Spleen (tissue), 11 donors: ENCODE measurements around the gene CHMP5. TPM values are rescaled to one million over a fixed set of nuclear protein-coding genes. Genes with fewer than 3 reads are reported as not detected.
A peak's percentile ranks its signal among the peaks of the same experiment; 100 is the strongest.
"Not testable (repeated sequence)": the region's sequence is repeated elsewhere in the genome, so short reads cannot be mapped to it uniquely, and the experiment has no call there.

Experiments
- DNase-seq: peaks from one replicate; pipeline ENCODE4 v3.0.0-alpha.2; 2020
- H3K27ac ChIP-seq, 8 donors: fragments of 200-600 bp; sonication (generic) in 7 of 8; 1 replicate in 4 of 8; 2 replicates in 4 of 8; pipeline versions ENCODE4 v1.5.0 to v1.8.0; 2016 to 2021; ENCODE audit warnings: inconsistent platforms in 4 of 8, mild to moderate bottlenecking in 4 of 8, moderate library complexity in 1 of 8
- H3K27me3 ChIP-seq, 7 donors: fragments of 200-600 bp; sonication (generic) in 6 of 7; replicated peaks in 1 of 7; 1 replicate in 4 of 7; 2 replicates in 3 of 7; pipeline versions ENCODE4 v1.5.0 to v1.8.0; 2016 to 2021; ENCODE audit warnings: inconsistent platforms in 3 of 7, mild to moderate bottlenecking in 1 of 7
- H3K36me3 ChIP-seq, 6 donors: fragments of 200-600 bp; sonication (generic) in 5 of 6; 1 replicate in 4 of 6; 2 replicates in 2 of 6; pipeline versions ENCODE4 v1.5.0 to v1.8.0; 2016 to 2021; ENCODE audit warnings: inconsistent platforms in 2 of 6
- H3K4me1 ChIP-seq, 6 donors: fragments of 200-600 bp; sonication (generic) in 5 of 6; 1 replicate in 3 of 6; 2 replicates in 3 of 6; pipeline versions ENCODE4 v1.5.0 to v1.8.0; 2016 to 2021; ENCODE audit warnings: inconsistent platforms in 3 of 6
- H3K4me3 ChIP-seq, 8 donors: fragments of 200-600 bp; sonication (generic) in 7 of 8; 1 replicate in 4 of 8; 2 replicates in 4 of 8; pipeline versions ENCODE4 v1.5.0 to v1.8.0; 2016 to 2021; ENCODE audit warnings: inconsistent platforms in 4 of 8, mild to moderate bottlenecking in 4 of 8, moderate library complexity in 2 of 8
- H3K9me3 ChIP-seq, 8 donors: fragments of 200-600 bp; sonication (generic) in 7 of 8; 1 replicate in 4 of 8; 2 replicates in 4 of 8; pipeline versions ENCODE4 v1.5.0 to v1.8.0; 2016 to 2021; ENCODE audit warnings: inconsistent platforms in 4 of 8
- POLR2A ChIP-seq, 3 donors: fragments of 450-650 bp; IDR thresholded peaks; one replicate each; pipeline ENCODE4 v1.5.1; 2017; ENCODE audit warnings: antibody characterized with exemption in 3 of 3, mild to moderate bottlenecking in 1 of 3
- POLR2AphosphoS5 ChIP-seq, 3 donors: sonication (generic); formaldehyde crosslinking; IDR thresholded peaks; one replicate each; pipeline ENCODE4 v1.5.1; 2017; ENCODE audit warnings: antibody characterized with exemption in 3 of 3
- WGBS, 5 donors: extraction: QIAGEN DNeasy Blood & Tissue Kit in 3 of 5; methylation state at CpG; one replicate each; pipeline versions ENCODE4 v1.1.5 to v1.1.7; 2013 to 2018; 5-methylcytosine and 5-hydroxymethylcytosine counted together
- intact Hi-C: fragments of 100-400 bp; cut with DNase I; formaldehyde crosslinking; loops from one replicate; pipeline ENCODE4 v1.15.0; 2023; ENCODE audit warnings: low total_unique reads
- polyA plus RNA-seq, 3 donors: library from polyadenylated mRNA; stranded (reverse); fragments of 200-250 nt; gene quantifications; one replicate each; pipeline ENCODE4 v1.2.1, GENCODE V29; 2013
- total RNA-seq, 7 donors: library from RNA; depleted of rRNA in 3 of 7; stranded (reverse); fragments of >200 nt in 3 of 7; fragmentation: NEBNext Ultra II Directional in 4 of 7; extraction: Animal tissue kit (Norgen Biotek cat#: 25700) in 4 of 7; gene quantifications; one replicate each; pipeline versions ENCODE4 v1.1.0 to v1.2.1, GENCODE V29; 2016 to 2021
- TF ChIP-seq, protein P1 (sequence below), 11 experiments: fragments of 200-600 bp in 7 of 11; fragments of 450-650 bp in 4 of 11; sonication (generic) in 4 of 11; IDR thresholded peaks in 8 of 11; conservative IDR thresholded peaks in 3 of 11; 1 replicate in 7 of 11; 2 replicates in 4 of 11; pipeline versions ENCODE4 v1.4.0 to v1.8.0; 2016 to 2021; ENCODE audit warnings: antibody characterized with exemption in 11 of 11, inconsistent platforms in 4 of 11, mild to moderate bottlenecking in 1 of 11
- donor health status: healthy with polysubstance abuse.
- donor health status: DM: no; HTN: no; CAD: no; lungs with moderate emphysema.
- donor health status: DM: no; HTN: no; CAD: no.
- donor health status: Bipolar disorder and iron deficiency.
- donor health status: healthy.
- donor health status: DM: no; HTN: no; CAD: no.
- donor health status: DM: yes; HTN: yes; CAD: no.

Gene CHMP5
- total and polyA plus RNA-seq, 10 donors, result 43.6 to 75.9 (median 54.8) TPM

DNA sequence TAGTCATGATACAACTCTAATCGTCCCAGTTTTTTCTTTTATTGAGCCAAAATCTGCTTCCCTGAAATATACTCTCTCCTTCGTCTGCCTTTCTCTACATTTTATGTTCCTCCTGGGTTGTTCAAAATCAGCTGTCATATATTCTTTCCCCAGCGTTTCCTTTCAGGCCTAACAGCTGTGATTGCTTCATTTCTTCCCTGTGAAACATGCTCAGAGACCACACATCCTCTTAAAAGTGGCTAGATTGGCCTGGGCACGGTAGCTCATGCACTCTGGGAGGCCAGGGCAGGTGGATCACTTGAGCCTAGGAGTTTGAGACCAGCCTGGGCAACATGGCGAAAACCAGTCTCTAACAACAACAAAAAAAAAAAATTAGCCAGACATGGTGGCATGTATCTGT, 50.5 kb downstream of the CHMP5 start:
- H3K36me3 ChIP-seq, result peaks cover 0 to 100% (median 97%) of the 10 kb centered on the region in 6 donors

GRCh38 chr9:33317136-33317535, 52.3 kb downstream of the CHMP5 start:
- H3K4me1 ChIP-seq, DNase-seq, H3K9me3 ChIP-seq, H3K27ac ChIP-seq, intact Hi-C loops, H3K27me3 ChIP-seq, H3K4me3 ChIP-seq: not testable (repeated sequence)
- WGBS, 5 donors, result 95 to 99% (median 96%) methylated on average over 3 of the region's 3 CpGs
- H3K36me3 ChIP-seq, result peaks cover 0 to 100% (median 97%) of the 10 kb centered on the region in 6 donors

More for the DNA sequence above, 50.5 kb downstream of the CHMP5 start:
- no peak for TF ChIP-seq POLR2A (IDR thresholded peaks at IDR 0.05)
- WGBS, 5 donors, result 50 to 81% (median 64%) methylated on average over 5 of the region's 5 CpGs
- H3K9me3 ChIP-seq, result no peaks in the 10 kb centered on the region
- no peak for DNase-seq
- intact Hi-C loops, result no loop called here
- peak overlapping the region in 4 of 8 donors; percentile 11 to 39 (median 32) for H3K27ac ChIP-seq
- H3K27me3 ChIP-seq, result no peaks in the 10 kb centered on the region
- H3K4me1 ChIP-seq, result peaks cover 0 to 4% (median 0%) of the 10 kb centered on the region in 6 donors
- no peak overlapping the region for H3K4me3 ChIP-seq

GRCh38 chr9:33318225-33318624, 53.4 kb downstream of the CHMP5 start:
- Histone ChIP-seq H3K36me3 (peaks cover 0 to 100% (median 97%) of the 10 kb centered on the region in 6 donors), H3K27me3 (no peaks in the 10 kb centered on the region), H3K4me1 (peaks cover 0 to 4% (median 0%) of the 10 kb centered on the region in 6 donors), H3K4me3 (no peak overlapping the region), H3K9me3 (no peaks in the 10 kb centered on the region), H3K27ac (peak overlapping the region in 1 of 8 donors; percentile 1)
- no peak for DNase-seq
- TF ChIP-seq, protein P1, sequence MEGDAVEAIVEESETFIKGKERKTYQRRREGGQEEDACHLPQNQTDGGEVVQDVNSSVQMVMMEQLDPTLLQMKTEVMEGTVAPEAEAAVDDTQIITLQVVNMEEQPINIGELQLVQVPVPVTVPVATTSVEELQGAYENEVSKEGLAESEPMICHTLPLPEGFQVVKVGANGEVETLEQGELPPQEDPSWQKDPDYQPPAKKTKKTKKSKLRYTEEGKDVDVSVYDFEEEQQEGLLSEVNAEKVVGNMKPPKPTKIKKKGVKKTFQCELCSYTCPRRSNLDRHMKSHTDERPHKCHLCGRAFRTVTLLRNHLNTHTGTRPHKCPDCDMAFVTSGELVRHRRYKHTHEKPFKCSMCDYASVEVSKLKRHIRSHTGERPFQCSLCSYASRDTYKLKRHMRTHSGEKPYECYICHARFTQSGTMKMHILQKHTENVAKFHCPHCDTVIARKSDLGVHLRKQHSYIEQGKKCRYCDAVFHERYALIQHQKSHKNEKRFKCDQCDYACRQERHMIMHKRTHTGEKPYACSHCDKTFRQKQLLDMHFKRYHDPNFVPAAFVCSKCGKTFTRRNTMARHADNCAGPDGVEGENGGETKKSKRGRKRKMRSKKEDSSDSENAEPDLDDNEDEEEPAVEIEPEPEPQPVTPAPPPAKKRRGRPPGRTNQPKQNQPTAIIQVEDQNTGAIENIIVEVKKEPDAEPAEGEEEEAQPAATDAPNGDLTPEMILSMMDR (IDR thresholded peaks at IDR 0.05 in 8 of 11, conservative IDR thresholded peaks at IDR 0.05 in 3 of 11), result no peak
- TF ChIP-seq POLR2AphosphoS5 (IDR thresholded peaks at IDR 0.05), result no peak
- TF ChIP-seq POLR2A (IDR thresholded peaks at IDR 0.05), result no peak
- intact Hi-C loops, result no loop called here
- WGBS, 5 donors, result 74 to 94% (median 84%) methylated on average over 3 of the region's 3 CpGs

- WGBS, 5 donors, result 65 to 91% (median 81%) methylated on average over 8 of the region's 8 CpGs
- H3K9me3 ChIP-seq, result no peaks in the 10 kb centered on the region
- no peaks in the 10 kb centered on the region for H3K27me3 ChIP-seq
- DNase-seq, result peak; percentile 76
- H3K4me3 ChIP-seq, result no peak overlapping the region
- TF ChIP-seq POLR2AphosphoS5 (IDR thresholded peaks at IDR 0.05) (no peak), POLR2A (IDR thresholded peaks at IDR 0.05) (no peak)
- TF ChIP-seq, protein P1 (IDR thresholded peaks at IDR 0.05 in 8 of 11, conservative IDR thresholded peaks at IDR 0.05 in 3 of 11), result no peak
- peaks cover 0 to 4% (median 0%) of the 10 kb centered on the region in 6 donors for H3K4me1 ChIP-seq
- intact Hi-C loops, result no loop called here
- H3K27ac ChIP-seq, result peak overlapping the region in 1 of 8 donors; percentile 1
- H3K36me3 ChIP-seq, result peaks cover 0 to 100% (median 96%) of the 10 kb centered on the region in 6 donors
Measured at GRCh38 chr9:33318781-33319180, 53.9 kb downstream of the CHMP5 start.

DNA sequence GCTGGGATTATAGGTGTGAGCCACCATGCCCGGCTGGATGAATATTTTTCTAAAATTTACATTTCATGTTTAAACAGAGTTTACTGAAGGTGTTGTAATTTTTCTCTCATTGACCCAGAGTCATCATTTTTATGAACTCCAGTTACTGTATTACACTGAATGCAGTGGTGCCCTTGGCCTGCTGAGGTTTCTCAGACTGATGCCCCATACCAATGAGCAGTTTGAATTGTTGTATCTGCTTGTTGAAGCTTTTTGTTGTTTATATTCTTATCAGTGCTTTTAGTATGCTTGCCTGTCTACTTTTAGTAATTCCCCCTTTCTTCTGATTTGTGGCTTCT, 55.4 kb downstream of the CHMP5 start:
- peaks cover 0 to 4% (median 0%) of the 10 kb centered on the region in 6 donors for H3K4me1 ChIP-seq
- H3K9me3 ChIP-seq, result no peaks in the 10 kb centered on the region
- 88 to 94% (median 91%) methylated on average over 1 of the region's 1 CpG for WGBS, 5 donors
- intact Hi-C loops, result no loop called here
- no peak for DNase-seq
- H3K27me3 ChIP-seq, result no peaks in the 10 kb centered on the region
- H3K27ac ChIP-seq, result no peak overlapping the region
- H3K36me3 ChIP-seq, result peaks cover 0 to 100% (median 95%) of the 10 kb centered on the region in 6 donors
- TF ChIP-seq POLR2AphosphoS5 (IDR thresholded peaks at IDR 0.05) (no peak), POLR2A (IDR thresholded peaks at IDR 0.05) (no peak)
- TF ChIP-seq, protein P1 (IDR thresholded peaks at IDR 0.05 in 8 of 11, conservative IDR thresholded peaks at IDR 0.05 in 3 of 11), result no peak
- no peak overlapping the region for H3K4me3 ChIP-seq
